HepG2 (cell line): ENCODE data around the gene DOLK.

Experiments used
- CTCF ChIP-seq: sonication (generic); formaldehyde crosslinking; IDR thresholded peaks from 2 replicates; pipeline ENCODE4 v1.5.0; 2020; ENCODE audit warnings: mild to moderate bottlenecking, missing genetic modification reagents, moderate library complexity
- ELF1 ChIP-seq: sonication (generic); formaldehyde crosslinking; IDR thresholded peaks from 2 replicates; pipeline ENCODE4 v1.4.0; 2020; ENCODE audit warnings: missing genetic modification reagents
- KAT2B ChIP-seq: fragments of 150-350 bp; IDR thresholded peaks from 2 replicates; pipeline ENCODE4 v1.6.1; 2014; ENCODE audit warnings: low read depth, low read length, borderline replicate concordance
- NR2C2 ChIP-seq: sonication (generic); formaldehyde crosslinking; IDR thresholded peaks from 2 replicates; pipeline ENCODE4 v1.4.0; 2020; ENCODE audit warnings: missing genetic modification reagents, mild to moderate bottlenecking, moderate library complexity, borderline replicate concordance
- RAD21 ChIP-seq: fragments of 450-650 bp; formaldehyde crosslinking; IDR thresholded peaks from 2 replicates; pipeline ENCODE4 v1.5.0; 2020; ENCODE audit warnings: mild to moderate bottlenecking
- REST ChIP-seq, 2 experiments: IDR thresholded peaks; 2 replicates each; pipeline ENCODE4 v1.6.1; 2011 to 2012; ENCODE audit warnings: low read length in 2 of 2, borderline replicate concordance in 1 of 2, low read depth in 1 of 2, mild to moderate bottlenecking in 1 of 2, moderate library complexity in 1 of 2
- SMAD1 ChIP-seq: sonication (generic); formaldehyde crosslinking; IDR thresholded peaks from 2 replicates; pipeline ENCODE4 v1.4.0; 2020; ENCODE audit warnings: missing genetic modification reagents, low read depth, mild to moderate bottlenecking, borderline replicate concordance
- ZFP62 ChIP-seq: sonication (generic); formaldehyde crosslinking; IDR thresholded peaks from 2 replicates; pipeline ENCODE4 v1.4.0; 2020; ENCODE audit warnings: missing genetic modification reagents
- ZFX ChIP-seq: sonication (generic); formaldehyde crosslinking; IDR thresholded peaks from 2 replicates; pipeline ENCODE4 v1.4.0; 2020; ENCODE audit warnings: mild to moderate bottlenecking, low read depth, missing genetic modification reagents, moderate library complexity
- ZNF274 ChIP-seq: sonication (generic); formaldehyde crosslinking; IDR thresholded peaks from 2 replicates; pipeline ENCODE4 v1.5.1; 2020; ENCODE audit warnings: mild to moderate bottlenecking, missing genetic modification reagents
- ZNF350 ChIP-seq: sonication (generic); formaldehyde crosslinking; IDR thresholded peaks from 2 replicates; pipeline ENCODE4 v1.4.0; 2020; ENCODE audit warnings: mild to moderate bottlenecking, low read depth, missing genetic modification reagents, borderline replicate concordance
- ZNF670 ChIP-seq: sonication (generic); formaldehyde crosslinking; IDR thresholded peaks from 2 replicates; pipeline ENCODE4 v1.8.0; 2022; ENCODE audit warnings: mild to moderate bottlenecking, missing genetic modification reagents, borderline replicate concordance

GRCh38 chr9:128905964-128906363 lies 41.4 kb downstream of the DOLK start:
- no peak for TF ChIP-seq ZNF274
- no peak for TF ChIP-seq SMAD1 (CRISPR knock-in tag)
- TF ChIP-seq ZNF670 (CRISPR knock-in tag): no peak
- no peak for TF ChIP-seq CTCF (CRISPR knock-in tag)
- TF ChIP-seq RAD21 (CRISPR knock-in tag): no peak
- TF ChIP-seq REST (IDR thresholded peaks at IDR 0.05; ENCODE audit: borderline replicate concordance in 1 of 2, low read depth in 1 of 2, low read length in 2 of 2): no peak
- TF ChIP-seq ELF1: no peak
- no peak for TF ChIP-seq ZFP62 (CRISPR knock-in tag)
- no peak for TF ChIP-seq KAT2B
- TF ChIP-seq ZNF350 (CRISPR knock-in tag): no peak
- TF ChIP-seq NR2C2 (CRISPR knock-in tag): no peak
- TF ChIP-seq ZFX: no peak
